Testis (tissue), 3 donors: ENCODE measurements around the gene DVL2. TPM values are rescaled to one million over a fixed set of nuclear protein-coding genes. Genes with fewer than 3 reads are reported as not detected.

Experiments used
- DNase-seq: peaks from one replicate; pipeline ENCODE4 v3.0.0-alpha.2; 2019
- H3K27ac ChIP-seq, 2 donors: fragments of 200-600 bp; sonication (generic); one replicate each; pipeline ENCODE4 v1.5.1; 2019
- H3K27me3 ChIP-seq: fragments of 200-600 bp; sonication (generic); one replicate; pipeline ENCODE4 v1.5.1; 2019
- H3K36me3 ChIP-seq: fragments of 200-600 bp; sonication (generic); one replicate; pipeline ENCODE4 v1.5.1; 2017; ENCODE audit warnings: low read depth; ENCODE audit errors: missing control alignments
- H3K4me1 ChIP-seq: fragments of 200-600 bp; sonication (generic); one replicate; pipeline ENCODE4 v1.5.1; 2019
- H3K4me3 ChIP-seq, 2 donors: fragments of 200-600 bp; sonication (generic); one replicate each; pipeline ENCODE4 v1.5.1; 2017 to 2019
- H3K9me3 ChIP-seq: fragments of 200-600 bp; sonication (generic); one replicate; pipeline ENCODE4 v1.5.1; 2017
- POLR2A ChIP-seq: fragments of 450-650 bp; IDR thresholded peaks from one replicate; pipeline ENCODE4 v1.6.1; 2017; ENCODE audit warnings: antibody characterized with exemption, mild to moderate bottlenecking, moderate library complexity
- WGBS, 2 donors: methylation state at CpG; one replicate each; pipeline ENCODE4 v1.1.5; 2018; 5-methylcytosine and 5-hydroxymethylcytosine counted together
- intact Hi-C: fragments of 100-400 bp; cut with DNase I; formaldehyde crosslinking; loops from one replicate; pipeline ENCODE4 v1.15.1; 2023; ENCODE audit warnings: low total_unique reads
- polyA plus RNA-seq: library from polyadenylated mRNA; stranded (reverse); fragments of 350-450 nt; fragmentation: Illumina TruSeq; extraction: RNeasy Lipid Tissue Mini Kit (QIAGEN cat#74804); gene quantifications from one replicate; pipeline ENCODE4 v1.2.3, GENCODE V29; 2014; ENCODE audit warnings: low read depth, low replicate concordance; ENCODE audit not compliant: insufficient read depth
- total RNA-seq, 2 donors: library from RNA; depleted of rRNA; stranded (reverse); fragments of >200 nt; gene quantifications; one replicate each; pipeline ENCODE4 v1.2.3, GENCODE V29; 2016
- TF ChIP-seq, protein P1 (sequence below), 3 experiments: fragments of 450-650 bp in 2 of 3; fragments of 200-600 bp in 1 of 3; sonication (generic) in 1 of 3; IDR thresholded peaks; one replicate each; pipeline ENCODE4 v1.5.1; 2016 to 2019; ENCODE audit warnings: antibody characterized with exemption in 3 of 3, mild to moderate bottlenecking in 2 of 3, moderate library complexity in 1 of 3

The DVL2 gene
- total and polyA plus RNA-seq, 3 donors from 2014 or later, result 43.6 to 102 (median 81.3) TPM

DNA sequence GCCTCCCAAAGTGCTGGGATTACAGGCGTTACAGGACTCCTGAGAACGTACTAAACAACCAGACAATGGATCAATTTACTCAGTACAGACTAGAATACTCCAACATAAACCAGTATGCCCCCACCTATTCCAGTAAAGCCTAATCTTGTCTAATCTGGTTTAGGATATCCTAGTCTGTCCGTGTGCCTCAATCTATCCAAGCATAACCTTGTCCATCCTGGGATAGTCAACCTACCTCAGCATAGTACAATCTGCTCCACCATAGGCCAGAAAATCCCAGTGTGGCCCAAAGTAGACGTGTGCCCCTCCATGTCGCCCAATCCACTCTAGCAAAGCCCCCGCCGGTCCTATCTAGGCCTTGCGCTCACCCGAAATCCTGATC lies 625 bp downstream of the DVL2 start:
- no peak for DNase-seq

DNA sequence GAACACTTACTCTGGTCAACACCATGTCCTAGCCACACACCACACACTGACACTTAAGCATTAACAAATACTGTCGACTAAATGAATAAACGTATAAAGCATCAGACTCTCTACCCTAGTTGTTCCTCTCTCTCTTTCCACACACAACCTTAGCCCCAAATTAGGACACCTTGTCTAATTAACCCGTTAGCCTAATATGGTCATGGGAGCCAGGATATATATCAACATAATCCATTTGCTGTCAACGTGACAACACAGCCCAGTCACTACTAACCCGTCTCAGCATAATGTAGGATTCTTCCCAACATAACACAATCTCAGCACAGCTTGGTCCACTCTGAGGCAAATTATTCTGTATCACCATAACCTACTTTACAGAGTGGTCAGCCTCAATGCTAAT lies 2.2 kb downstream of the DVL2 start:
- intact Hi-C loops, result no loop called here
- Histone ChIP-seq H3K36me3 (no peaks in the 10 kb centered on the region), H3K27me3 (no peaks in the 10 kb centered on the region), H3K9me3 (no peaks in the 10 kb centered on the region), H3K4me1 (peaks cover 35% of the 10 kb centered on the region), H3K4me3 (no peak overlapping the region), H3K27ac (no peak overlapping the region)
- no peak for DNase-seq
- WGBS, 2 donors, result 63 to 78% methylated on average over 5 of the region's 5 CpGs
- no peak for TF ChIP-seq POLR2A
- TF ChIP-seq, protein P1, sequence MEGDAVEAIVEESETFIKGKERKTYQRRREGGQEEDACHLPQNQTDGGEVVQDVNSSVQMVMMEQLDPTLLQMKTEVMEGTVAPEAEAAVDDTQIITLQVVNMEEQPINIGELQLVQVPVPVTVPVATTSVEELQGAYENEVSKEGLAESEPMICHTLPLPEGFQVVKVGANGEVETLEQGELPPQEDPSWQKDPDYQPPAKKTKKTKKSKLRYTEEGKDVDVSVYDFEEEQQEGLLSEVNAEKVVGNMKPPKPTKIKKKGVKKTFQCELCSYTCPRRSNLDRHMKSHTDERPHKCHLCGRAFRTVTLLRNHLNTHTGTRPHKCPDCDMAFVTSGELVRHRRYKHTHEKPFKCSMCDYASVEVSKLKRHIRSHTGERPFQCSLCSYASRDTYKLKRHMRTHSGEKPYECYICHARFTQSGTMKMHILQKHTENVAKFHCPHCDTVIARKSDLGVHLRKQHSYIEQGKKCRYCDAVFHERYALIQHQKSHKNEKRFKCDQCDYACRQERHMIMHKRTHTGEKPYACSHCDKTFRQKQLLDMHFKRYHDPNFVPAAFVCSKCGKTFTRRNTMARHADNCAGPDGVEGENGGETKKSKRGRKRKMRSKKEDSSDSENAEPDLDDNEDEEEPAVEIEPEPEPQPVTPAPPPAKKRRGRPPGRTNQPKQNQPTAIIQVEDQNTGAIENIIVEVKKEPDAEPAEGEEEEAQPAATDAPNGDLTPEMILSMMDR (IDR thresholded peaks at IDR 0.05), result no peak

More for the DNA sequence above, 625 bp downstream of the DVL2 start:
- no peaks in the 10 kb centered on the region for H3K36me3 ChIP-seq
- intact Hi-C loops, result no loop called here
- peaks cover 41% of the 10 kb centered on the region for H3K4me1 ChIP-seq
- TF ChIP-seq POLR2A, result no peak
- TF ChIP-seq, protein P1 (IDR thresholded peaks at IDR 0.05), result no peak
- peak overlapping the region; percentile 91 to 97 for H3K27ac ChIP-seq
- H3K27me3 ChIP-seq, result no peaks in the 10 kb centered on the region
- peak overlapping the region; percentile 90 to 93 for H3K4me3 ChIP-seq
- WGBS, 2 donors, result 0 to 2% methylated on average over 9 of the region's 9 CpGs
- H3K9me3 ChIP-seq, result no peaks in the 10 kb centered on the region

DNA sequence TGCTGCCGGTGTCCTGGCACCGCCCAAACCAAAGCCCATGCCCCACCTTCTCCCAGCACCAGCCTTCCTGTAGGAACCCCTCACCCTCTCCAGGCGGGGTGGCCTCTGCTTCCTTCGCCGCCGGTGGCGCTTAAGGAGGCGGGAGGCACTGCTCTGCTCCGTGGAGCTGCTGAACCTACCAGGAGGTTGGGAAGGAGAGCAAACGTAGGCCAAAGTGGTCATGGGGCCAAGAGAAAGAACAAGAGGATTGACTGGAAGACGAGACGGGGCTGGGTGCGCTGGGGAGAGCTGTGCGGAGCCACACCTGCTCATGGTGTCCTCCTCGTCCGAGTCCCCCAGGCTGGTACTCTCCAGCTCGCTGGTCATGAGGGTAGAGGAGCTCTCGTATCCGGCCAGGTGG lies 4.8 kb downstream of the DVL2 start:
- no peak for DNase-seq
- Histone ChIP-seq H3K27ac (no peak overlapping the region), H3K9me3 (no peaks in the 10 kb centered on the region), H3K27me3 (no peaks in the 10 kb centered on the region), H3K36me3 (no peaks in the 10 kb centered on the region), H3K4me3 (no peak overlapping the region), H3K4me1 (peaks cover 19% of the 10 kb centered on the region)
- 91 to 94% methylated on average over 17 to 19 of the region's 19 CpGs for WGBS, 2 donors
- TF ChIP-seq, protein P1 (IDR thresholded peaks at IDR 0.05), result no peak
- no peak for TF ChIP-seq POLR2A
- intact Hi-C loops, result no loop called here

DNA sequence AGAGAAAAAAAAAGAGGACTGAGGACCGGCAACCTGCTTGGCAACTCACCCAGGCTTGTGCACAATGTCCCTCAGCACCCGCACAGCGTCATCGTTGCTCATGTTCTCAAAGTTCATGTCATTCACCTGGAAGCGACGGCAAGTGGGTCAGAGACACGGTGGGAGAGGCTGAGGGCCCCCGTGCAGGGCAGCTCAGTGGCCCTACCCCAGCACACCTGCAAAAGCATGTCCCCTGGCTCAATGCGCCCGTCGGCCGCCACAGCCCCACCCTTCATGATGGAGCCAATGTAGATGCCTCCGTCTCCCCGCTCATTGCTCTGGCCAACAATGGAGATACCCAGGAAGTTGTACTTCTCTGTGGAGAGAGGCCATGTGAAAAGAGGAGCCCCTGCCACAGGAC lies 5.4 kb downstream of the DVL2 start:
- H3K27me3 ChIP-seq, result no peaks in the 10 kb centered on the region
- peaks cover 19% of the 10 kb centered on the region for H3K4me1 ChIP-seq
- H3K9me3 ChIP-seq, result no peaks in the 10 kb centered on the region
- no peak for DNase-seq
- no peak overlapping the region for H3K27ac ChIP-seq
- intact Hi-C loops, result no loop called here
- WGBS, 2 donors, result 90 to 93% methylated on average over 14 of the region's 14 CpGs
- TF ChIP-seq, protein P1 (IDR thresholded peaks at IDR 0.05), result no peak
- TF ChIP-seq POLR2A, result no peak
- H3K36me3 ChIP-seq, result no peaks in the 10 kb centered on the region
- H3K4me3 ChIP-seq, result no peak overlapping the region
